8988T (cell line): ENCODE results near the gene SRSF12.
"Not testable (repeated sequence)": the region's sequence is repeated elsewhere in the genome, so short reads cannot be mapped to it uniquely, and the experiment has no call there.

Experiments
- DNase-seq: peaks from one replicate; pipeline ENCODE4 v3.0.0; 2011

SRSF12 gene

DNA sequence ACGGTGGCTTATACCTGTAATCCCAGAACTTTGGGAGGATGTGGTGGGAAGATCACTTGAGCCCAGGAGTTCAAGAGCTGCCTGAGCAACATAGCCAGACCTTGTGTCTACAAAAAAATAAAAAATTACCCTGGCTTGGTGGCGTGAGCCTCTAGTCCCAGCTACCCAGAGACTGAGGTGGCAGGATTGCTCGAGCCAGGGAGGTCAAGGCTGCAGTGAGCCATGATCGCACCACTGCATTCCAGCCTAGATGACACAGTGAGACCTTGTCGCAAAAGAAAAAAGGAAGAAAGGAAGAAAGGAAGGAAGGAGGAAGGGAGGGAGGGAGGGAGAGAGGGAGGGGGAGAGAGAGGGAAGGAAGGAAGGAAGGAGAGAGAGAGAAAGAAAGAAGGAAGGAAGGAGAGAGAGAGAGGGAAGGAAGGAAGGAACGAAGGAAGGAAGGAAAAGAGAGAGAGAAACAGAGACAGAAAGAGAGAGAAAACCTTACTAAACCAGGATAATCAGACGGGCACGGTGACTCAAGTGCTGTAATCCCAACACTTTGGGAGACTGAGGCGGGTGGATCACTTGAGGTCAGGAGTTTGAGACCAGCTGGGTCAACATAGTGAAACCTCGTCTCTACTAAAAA is 48.2 kb downstream of the SRSF12 start:
- DNase-seq, result no peak

GRCh38 chr6:89068695-89069094 is 49.2 kb downstream of the SRSF12 start:
- DNase-seq, result no peak

DNA sequence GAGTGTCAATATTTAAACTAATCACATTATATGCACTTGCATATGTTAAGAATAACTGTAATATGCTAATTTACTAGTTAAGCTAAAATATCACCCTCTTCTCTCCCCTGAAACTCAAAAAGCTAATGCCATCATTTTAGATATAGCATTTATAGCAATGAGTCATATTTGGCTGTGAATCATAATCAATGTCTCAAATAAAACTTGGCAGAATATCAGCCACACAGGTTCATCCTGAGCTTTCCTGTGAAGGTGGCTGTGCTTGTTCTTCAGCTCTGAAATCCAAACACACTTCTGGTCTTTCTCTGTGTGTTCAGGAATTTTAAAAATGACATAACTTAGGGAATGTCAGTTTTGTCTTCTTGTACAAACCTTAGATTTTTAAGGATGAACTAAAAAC is 50.1 kb downstream of the SRSF12 start:
- DNase-seq, result no peak

DNA sequence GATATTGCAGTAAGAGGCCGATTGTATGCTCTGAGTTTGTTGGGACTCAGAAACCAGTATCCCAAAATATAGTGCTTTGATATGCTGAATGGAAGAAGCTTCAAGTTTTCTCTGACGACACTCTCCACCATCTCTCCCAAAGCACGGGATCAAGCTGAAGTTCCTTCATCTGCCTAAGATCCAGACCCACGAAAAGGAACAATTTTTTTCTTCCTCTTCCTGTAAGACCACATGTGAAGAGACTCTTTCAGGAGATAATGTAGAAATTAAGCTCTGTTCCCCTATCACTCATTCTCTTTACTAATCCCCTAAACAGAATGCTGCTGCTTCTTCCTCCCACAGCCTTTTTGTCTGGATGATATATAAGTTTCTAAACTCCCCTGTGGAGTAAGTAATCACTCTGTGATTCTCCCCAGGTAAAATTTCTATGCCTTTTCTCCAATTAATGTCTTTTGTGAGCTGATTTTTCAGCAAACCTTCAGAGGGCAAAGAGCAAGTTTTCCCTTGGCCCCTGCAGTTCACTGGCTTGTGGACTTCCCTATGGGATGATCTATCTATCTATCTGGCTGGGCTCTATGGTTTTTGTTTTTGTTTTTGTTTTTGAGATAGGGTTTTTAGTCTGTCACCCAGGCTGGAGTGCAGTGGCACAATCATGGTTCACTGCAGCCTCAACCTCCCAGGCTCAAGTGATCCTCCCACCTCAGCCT is 50.8 kb downstream of the SRSF12 start:
- no peak for DNase-seq

DNA sequence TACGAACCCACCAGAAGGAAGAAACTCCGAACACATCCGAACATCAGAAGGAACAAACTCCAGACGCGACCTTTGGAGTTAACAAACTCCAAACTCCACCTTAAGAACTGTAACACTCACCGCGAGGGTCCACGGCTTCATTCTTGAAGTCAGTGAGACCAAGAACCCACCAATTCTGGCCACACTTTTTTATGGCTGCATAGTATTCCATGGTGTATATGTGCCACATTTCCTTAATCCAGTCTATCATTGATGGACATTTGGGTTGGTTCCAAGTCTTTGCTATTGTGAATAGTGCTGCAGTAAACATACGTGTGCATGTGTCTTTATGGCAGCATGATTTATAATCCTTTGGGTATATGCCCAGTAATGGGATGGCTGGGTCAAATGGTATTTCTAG is 51.8 kb downstream of the SRSF12 start:
- DNase-seq, result not testable (repeated sequence)

- not testable (repeated sequence) for DNase-seq
These were observed 52.9 kb downstream of the SRSF12 start for GRCh38 chr6:89064931-89065330.

DNA sequence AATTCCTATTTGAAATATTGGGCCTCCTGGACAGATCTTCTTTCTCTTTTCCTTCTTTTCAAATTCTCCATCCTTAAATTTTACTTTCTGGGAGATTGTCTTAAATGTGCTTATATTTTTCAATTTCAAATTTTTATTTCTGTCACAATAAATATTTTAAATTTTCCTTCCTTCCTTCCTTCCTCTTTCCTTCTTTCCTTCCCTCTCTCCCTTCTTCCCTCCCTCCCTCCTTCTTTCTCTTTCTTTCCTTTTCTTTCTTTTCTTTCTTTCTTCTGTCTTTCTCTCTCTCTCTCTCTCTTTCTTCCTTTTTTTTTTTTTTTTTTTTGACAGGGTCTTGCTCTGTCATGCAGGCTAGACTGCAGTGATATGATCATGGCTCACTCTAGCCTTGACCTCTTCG is 54.0 kb downstream of the SRSF12 start:
- DNase-seq, result no peak

DNA sequence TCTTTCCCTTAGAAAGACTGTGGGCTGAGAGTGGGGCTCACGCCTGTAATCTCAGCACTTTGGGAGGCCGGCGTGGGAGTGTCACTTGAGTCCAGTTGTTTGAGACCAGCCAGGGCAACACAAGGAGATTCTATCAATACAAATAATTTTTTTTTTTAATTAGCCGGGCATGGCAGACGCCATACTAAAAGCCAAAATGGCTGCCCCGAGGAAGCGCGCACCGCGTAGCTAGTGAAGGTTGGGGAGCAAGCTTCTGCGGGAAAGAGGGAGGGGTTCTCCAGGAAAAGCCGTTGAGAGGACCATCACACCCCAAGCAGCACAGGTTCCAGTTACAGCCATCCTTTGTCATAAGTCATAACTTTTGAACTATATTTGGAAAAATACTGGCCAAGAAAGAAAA is 58.6 kb downstream of the SRSF12 start:
- DNase-seq, result no peak

- DNase-seq, result no peak
These were observed 59.2 kb downstream of the SRSF12 start for GRCh38 chr6:89058627-89059026.

- DNase-seq, result no peak
These were observed 60.1 kb downstream of the SRSF12 start for GRCh38 chr6:89057759-89058158.

- DNase-seq, result no peak
These were observed 63.7 kb downstream of the SRSF12 start for GRCh38 chr6:89054208-89054607.

DNA sequence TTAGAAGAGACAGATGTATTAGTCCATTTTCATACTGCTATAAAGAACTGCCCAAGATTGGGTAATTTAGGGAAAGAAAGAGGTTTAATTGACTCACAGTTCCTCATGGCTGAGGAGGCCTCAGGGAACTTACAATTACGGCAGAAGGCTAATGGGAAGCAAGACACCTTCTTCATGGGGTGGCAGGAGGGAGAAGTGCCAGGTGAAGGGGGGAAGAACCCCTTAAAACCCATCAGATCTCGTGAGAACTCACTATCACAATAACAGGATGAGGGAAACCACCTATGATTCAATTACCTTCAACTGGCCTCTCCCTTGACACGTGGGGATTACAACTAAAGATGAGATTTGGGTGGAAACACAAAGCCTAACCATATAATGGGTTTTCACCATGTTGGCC is 66.2 kb downstream of the SRSF12 start:
- no peak for DNase-seq

DNA sequence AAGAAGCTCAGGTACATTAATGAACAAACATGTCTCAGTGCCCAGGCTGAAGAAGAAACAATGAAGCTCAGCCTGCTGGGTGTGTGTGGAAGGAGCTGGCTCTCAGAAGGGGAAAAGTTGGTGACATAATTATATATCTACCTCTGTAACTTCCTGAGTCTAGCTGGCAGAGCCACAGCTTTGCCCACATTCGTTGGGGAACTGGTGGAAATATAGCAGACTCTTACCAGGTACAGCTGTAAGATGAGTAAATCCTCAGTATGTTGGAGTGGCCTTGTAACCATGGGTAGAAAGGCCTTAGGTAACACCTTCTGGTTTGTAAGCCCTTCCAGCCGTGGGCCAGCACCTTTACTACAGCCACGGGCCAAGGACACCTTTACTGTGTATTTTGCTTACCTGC is 67.2 kb downstream of the SRSF12 start:
- no peak for DNase-seq

GRCh38 chr6:89050155-89050554 is 67.7 kb downstream of the SRSF12 start:
- no peak for DNase-seq

- DNase-seq, result no peak
These were observed 68.9 kb downstream of the SRSF12 start for GRCh38 chr6:89048985-89049384.

GRCh38 chr6:89048288-89048923 is 69.5 kb downstream of the SRSF12 start:
- no peak for DNase-seq

DNA sequence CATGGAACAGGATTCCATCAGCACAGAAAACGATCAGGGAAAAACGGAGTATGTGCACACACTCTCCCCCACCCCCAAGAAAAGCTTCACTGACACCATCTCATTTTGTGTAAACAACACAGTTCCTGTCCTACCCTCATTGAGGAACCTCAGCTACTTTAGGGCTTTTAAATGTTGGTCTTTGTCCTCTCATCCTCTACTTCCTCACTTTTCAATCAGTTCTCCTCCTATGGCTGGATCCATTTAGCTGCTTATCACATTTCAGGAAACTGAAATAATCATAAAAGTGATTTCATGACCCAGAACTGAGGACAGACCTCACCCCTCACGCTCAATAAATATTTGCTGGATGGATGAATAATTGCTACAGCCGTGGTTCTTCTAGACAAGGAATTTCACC is 70.4 kb downstream of the SRSF12 start:
- DNase-seq, result no peak
